HepG2 (cell line): Measurements from ENCODE around the gene PHF10. TPM values are rescaled to one million over a fixed set of nuclear protein-coding genes. Genes with fewer than 3 reads are reported as not detected.
A peak's percentile ranks its signal among the peaks of the same experiment; 100 is the strongest.

Experiments
- ATAC-seq: fragments of 200-7000 bp; cut with Tn5 transposase; 3 replicates; pipeline ENCODE4 v1.9.1; 2020; ENCODE audit warnings: mild to moderate bottlenecking, moderate library complexity
- BruUV-seq: library from RNA; stranded (reverse); fragments of 400-500 nt; replicated peaks from 2 replicates; lab custom pipeline; 2021; lab: Mats Ljungman, UMichigan
- CTCF ChIA-PET: fragments of 300-600 bp; formaldehyde crosslinking; extraction: SDS; loops from one replicate; lab custom pipeline; 2021; ENCODE audit warnings: low total read pairs, inconsistent platforms, low intra/inter-chr PET ratio; lab: Yijun Ruan, JAX
- POLR2A ChIA-PET: fragments of 350-600 bp; sonication (Branson Sonifier 250); formaldehyde crosslinking; loops from one replicate; lab custom pipeline; 2020; ENCODE audit warnings: antibody characterized with exemption, inconsistent platforms; lab: Yijun Ruan, JAX
- DNase-seq: peaks from one replicate; pipeline ENCODE4 v3.0.0-alpha.2; 2015; ENCODE audit warnings: low spot score
- FAIRE-seq: peaks from 3 replicates; lab custom pipeline; 2011; peaks lifted over from hg19 to GRCh38; lab: Jason Lieb, UNC
- H2AFZ ChIP-seq: one replicate; pipeline ENCODE4 v1.6.1; 2011; ENCODE audit warnings: low read length, inconsistent platforms
- H3K27ac ChIP-seq: fragments of 300-600 bp; 3 replicates; pipeline ENCODE4 v1.8.0; 2011; ENCODE audit warnings: mixed run types, mild to moderate bottlenecking, mixed read lengths, low read length, inconsistent platforms; ENCODE audit not compliant: insufficient read depth; ENCODE audit errors: extremely low read length
- H3K27me3 ChIP-seq, 2 experiments: fragments of 200-600 bp in 1 of 2; 2 replicates in 1 of 2; 3 replicates in 1 of 2; pipeline versions ENCODE4 v1.6.0 to v1.8.0; 2011; ENCODE audit warnings: low read length in 2 of 2, mild to moderate bottlenecking in 2 of 2, moderate library complexity in 2 of 2, inconsistent platforms in 1 of 2; ENCODE audit not compliant: insufficient read depth in 2 of 2, control insufficient read depth in 1 of 2
- H3K36me3 ChIP-seq, 2 experiments: fragments of 200-600 bp in 1 of 2; replicated peaks in 1 of 2; 2 replicates in 1 of 2; 3 replicates in 1 of 2; pipeline versions ENCODE4 v1.5.1 to v1.8.0; 2011; ENCODE audit warnings: low read length in 2 of 2, inconsistent platforms in 1 of 2; ENCODE audit not compliant: insufficient read depth in 2 of 2, control insufficient read depth in 1 of 2
- H3K4me1 ChIP-seq: 2 replicates; pipeline ENCODE4 v1.5.1; 2012; ENCODE audit warnings: low read length, inconsistent platforms; ENCODE audit not compliant: insufficient read depth
- H3K4me2 ChIP-seq: 2 replicates; pipeline ENCODE4 v1.6.0; 2011; ENCODE audit warnings: low read depth, low read length, inconsistent platforms
- H3K4me3 ChIP-seq, 3 experiments: fragments of 200-600 bp in 1 of 3; sonication (generic), shearing (Covaris generic) in 1 of 3; replicated peaks in 1 of 3; 2 replicates each; pipeline ENCODE4 v1.5.1; 2011 to 2016; ENCODE audit warnings: low read length in 3 of 3, inconsistent platforms in 2 of 3, low read depth in 2 of 3, mild to moderate bottlenecking in 2 of 3, control low read depth in 1 of 3, mixed read lengths in 1 of 3; ENCODE audit not compliant: insufficient read depth in 1 of 3
- H3K79me2 ChIP-seq: one replicate; pipeline ENCODE4 v1.6.1; 2011; ENCODE audit warnings: low read length, inconsistent platforms; ENCODE audit not compliant: insufficient read depth
- H3K9ac ChIP-seq: 2 replicates; pipeline ENCODE4 v1.6.0; 2011; ENCODE audit warnings: mild to moderate bottlenecking, low read depth, low read length, inconsistent platforms; ENCODE audit not compliant: insufficient read depth
- H3K9me3 ChIP-seq: 2 replicates; pipeline ENCODE4 v1.5.1; 2012; ENCODE audit warnings: mild to moderate bottlenecking, low read length
- H4K20me1 ChIP-seq: 2 replicates; pipeline ENCODE4 v1.6.0; 2011; ENCODE audit warnings: inconsistent platforms, mild to moderate bottlenecking, low read length, moderate library complexity; ENCODE audit not compliant: insufficient read depth
- FOSL1 ChIP-seq: sonication (generic); formaldehyde crosslinking; IDR thresholded peaks from 2 replicates; pipeline ENCODE4 v1.9.0; 2021; ENCODE audit warnings: missing genetic modification reagents, borderline replicate concordance
- MXI1 ChIP-seq: IDR thresholded peaks from 3 replicates; pipeline ENCODE4 v1.6.1; 2012; ENCODE audit warnings: low read depth, low read length, inconsistent platforms, borderline replicate concordance
- NCOR1 ChIP-seq: fragments of 200-600 bp; sonication (generic); IDR thresholded peaks from 2 replicates; pipeline ENCODE4 v1.7.0; 2017; ENCODE audit warnings: antibody characterized with exemption, low read length, borderline replicate concordance
- PLRG1 ChIP-seq: fragments of 450-650 bp; conservative IDR thresholded peaks from 2 replicates; pipeline ENCODE4 v1.6.1; 2016
- POGZ ChIP-seq: sonication (generic); formaldehyde crosslinking; IDR thresholded peaks from 2 replicates; pipeline ENCODE4 v1.4.0; 2020; ENCODE audit warnings: mild to moderate bottlenecking, missing genetic modification reagents
- SAP130 ChIP-seq: IDR thresholded peaks from 2 replicates; pipeline ENCODE4 v1.6.1; 2016; ENCODE audit warnings: low read depth
- SETDB1 ChIP-seq: sonication (generic); formaldehyde crosslinking; IDR thresholded peaks from 2 replicates; pipeline ENCODE4 v1.5.1; 2020; ENCODE audit warnings: missing genetic modification reagents, mild to moderate bottlenecking, borderline replicate concordance
- SRSF1 ChIP-seq: fragments of 200-400 bp; formaldehyde crosslinking; optimal IDR thresholded peaks from 2 replicates; pipeline ENCODE3; 2017; ENCODE audit warnings: mild to moderate bottlenecking, low read depth, low read length, moderate library complexity
- SRY ChIP-seq: sonication (generic); formaldehyde crosslinking; IDR thresholded peaks from 2 replicates; pipeline ENCODE4 v1.8.0; 2022; ENCODE audit warnings: mild to moderate bottlenecking, missing genetic modification reagents
- THYN1 ChIP-seq: sonication (generic); formaldehyde crosslinking; IDR thresholded peaks from 2 replicates; pipeline ENCODE4 v1.8.1; 2023; ENCODE audit warnings: low read depth, mild to moderate bottlenecking, moderate library complexity, missing genetic modification reagents, borderline replicate concordance
- ZBTB20 ChIP-seq: sonication (generic); formaldehyde crosslinking; IDR thresholded peaks from 2 replicates; pipeline ENCODE4 v1.8.1; 2023; ENCODE audit warnings: missing genetic modification reagents, low read depth, mild to moderate bottlenecking, borderline replicate concordance
- ZFP37 ChIP-seq: sonication (generic); formaldehyde crosslinking; IDR thresholded peaks from 2 replicates; pipeline ENCODE4 v1.4.0; 2020; ENCODE audit warnings: missing genetic modification reagents, borderline replicate concordance
- ZNF333 ChIP-seq: sonication (generic); formaldehyde crosslinking; IDR thresholded peaks from 2 replicates; pipeline ENCODE4 v1.4.0; 2020; ENCODE audit warnings: mild to moderate bottlenecking, missing genetic modification reagents, borderline replicate concordance
- ZNF343 ChIP-seq: sonication (generic); formaldehyde crosslinking; IDR thresholded peaks from 2 replicates; pipeline ENCODE4 v1.4.0; 2020; ENCODE audit warnings: mild to moderate bottlenecking, missing genetic modification reagents
- ZNF558 ChIP-seq: sonication (generic); formaldehyde crosslinking; IDR thresholded peaks from 2 replicates; pipeline ENCODE4 v1.9.0; 2022; ENCODE audit warnings: mild to moderate bottlenecking, missing genetic modification reagents, borderline replicate concordance
- ZNF678 ChIP-seq: sonication (generic); formaldehyde crosslinking; IDR thresholded peaks from 2 replicates; pipeline ENCODE4 v1.4.0; 2020; ENCODE audit warnings: mild to moderate bottlenecking, missing genetic modification reagents
- ZNF790 ChIP-seq: sonication (generic); formaldehyde crosslinking; IDR thresholded peaks from 2 replicates; pipeline ENCODE4 v1.8.0; 2022; ENCODE audit warnings: missing genetic modification reagents, mild to moderate bottlenecking, borderline replicate concordance
- ZNF878 ChIP-seq: sonication (generic); formaldehyde crosslinking; IDR thresholded peaks from 2 replicates; pipeline ENCODE4 v1.8.1; 2023; ENCODE audit warnings: mild to moderate bottlenecking, missing genetic modification reagents, moderate library complexity
- ZSCAN9 ChIP-seq: IDR thresholded peaks from 2 replicates; pipeline ENCODE4 v1.6.1; 2016; ENCODE audit warnings: borderline replicate concordance
- WGBS: methylation state at CpG from one replicate; pipeline ENCODE4 v1.1.6; 2017; ENCODE audit warnings: low lambda C conversion rate; 5-methylcytosine and 5-hydroxymethylcytosine counted together
- in situ Hi-C: cut with HindIII; loops from 2 replicates; pipeline ENCODE4 v1.10.0; 2017; ENCODE audit warnings: low pct_unique_long_range_greater_than_20kb; ENCODE audit not compliant: extremely low pct_ligation_motif_present
- intact Hi-C: fragments of 100-400 bp; cut with micrococcal nuclease; formaldehyde crosslinking; loops from one replicate; pipeline ENCODE4 v1.10.0; 2022; ENCODE audit not compliant: unreplicated experiment
- polyA plus RNA-seq, 8 experiments: library from polyadenylated mRNA; depleted of rRNA in 3 of 8; stranded (reverse) in 7 of 8; unstranded in 1 of 8; fragments of >200 nt; fragmentation: Illumina TruSeq in 4 of 8; extraction: Trizol in 4 of 8; gene quantifications; 2 replicates each; pipeline versions ENCODE4 v1.2.1 to v1.2.3, GENCODE V29; 2011 to 2016; ENCODE audit warnings: low read depth in 4 of 8, missing spikeins in 1 of 8, mixed read lengths in 1 of 8; ENCODE audit not compliant: insufficient read depth in 1 of 8
- total RNA-seq, 5 experiments: library from RNA; depleted of rRNA; stranded (reverse); fragments of >200 nt; fragmentation: Illumina TruSeq; extraction: Trizol; gene quantifications; 2 replicates each; pipeline ENCODE4 v1.2.3, GENCODE V29; 2016; ENCODE audit warnings: low read depth in 1 of 5
- TF ChIP-seq, protein P1 (sequence below): sonication (generic); formaldehyde crosslinking; IDR thresholded peaks from 2 replicates; pipeline ENCODE4 v1.8.1; 2023; ENCODE audit warnings: mild to moderate bottlenecking, inconsistent platforms, moderate library complexity, missing genetic modification reagents, borderline replicate concordance
- TF ChIP-seq, protein P2 (sequence below): sonication (generic); formaldehyde crosslinking; conservative IDR thresholded peaks from 2 replicates; pipeline ENCODE4 v1.8.0; 2022; ENCODE audit warnings: low read depth, missing genetic modification reagents

The PHF10 gene
- total and polyA plus RNA-seq, 2 of the 13 experiments (the other 11 are each of a cell fraction or from before 2014, with no cell fraction given) = 42.1 to 84.1 TPM

DNA sequence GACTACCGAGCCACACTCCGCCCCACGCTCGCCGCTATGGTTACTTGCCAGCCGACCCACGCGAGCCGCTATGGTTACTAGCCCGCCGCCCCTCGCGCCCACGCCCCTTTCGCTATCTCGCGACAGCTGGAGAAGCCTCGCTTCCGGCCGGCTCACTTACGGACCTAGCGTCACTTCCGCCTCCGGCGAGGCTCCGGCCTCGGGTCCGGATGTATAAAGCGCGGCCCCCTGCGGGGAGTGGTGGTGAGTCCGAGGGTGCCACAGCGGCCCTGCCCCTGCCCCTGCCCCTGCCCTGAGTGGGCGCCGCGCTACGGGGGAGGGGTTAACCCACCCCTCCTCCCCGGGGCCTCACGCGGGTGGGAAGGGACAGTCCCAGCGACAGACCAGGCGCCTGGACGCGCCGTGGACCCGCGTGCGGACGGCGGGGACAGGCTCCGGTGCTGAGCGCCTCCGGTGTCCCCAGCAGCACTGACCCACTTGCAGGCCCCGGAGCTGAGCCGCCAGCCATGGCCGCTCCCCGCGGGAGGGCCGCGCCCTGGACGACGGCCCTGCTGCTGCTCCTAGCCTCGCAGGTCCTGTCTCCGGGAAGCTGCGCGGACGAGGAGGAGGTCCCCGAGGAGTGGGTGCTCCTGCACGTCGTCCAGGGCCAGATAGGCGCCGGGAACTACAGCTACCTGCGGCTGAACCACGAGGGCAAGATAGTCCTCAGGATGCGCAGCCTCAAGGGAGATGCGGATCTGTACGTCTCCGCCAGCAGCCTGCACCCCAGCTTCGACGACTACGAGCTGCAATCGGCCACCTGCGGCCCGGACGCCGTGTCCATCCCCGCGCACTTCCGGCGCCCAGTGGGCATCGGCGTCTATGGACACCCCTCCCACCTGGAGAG is 22.1 kb downstream of the PHF10 start, which contains the start of the genes C6orf120 and WDR27:
C6orf120 (plus strand) TSS at position 173 of the 886 bp plus-strand sequence; CDS start at position 507, 334 bp downstream.
WDR27 (minus strand) TSS at position 76 of the 886 bp plus-strand sequence. CDS start 13,024 bp downstream, outside the sequence.
- POLR2A ChIA-PET = interaction anchor here (0.7 to 7.6 kb wide), 16 partner anchors 8 to 851 kb away, joined by 3 to 81 read pairs (median 8); partner anchors contain the start of genes DYNLT2, ERMARD, PHF10 and PSMB1
- peak; percentile 95 for ATAC-seq
- intact Hi-C loops = loop anchor here (1.0 to 10.0 kb wide), 5 partner anchors 19 to 850 kb away; partner anchors contain the start of genes DYNLT2, ERMARD, FAM120B and PSMB1
- under 1% methylated on average over 33 of the region's 92 CpGs for WGBS
- DNase-seq = peak; percentile 96
- Histone ChIP-seq H3K9ac (peak within 1 kb of the TSS; percentile 99), H3K9me3 (no peaks in the 10 kb centered on the region), H3K36me3 (peaks cover 1 to 12% of the 10 kb centered on the region in 2 experiments; a peak in 3 of 5 replicates), H3K27me3 (no peaks in the 10 kb centered on the region; a peak in 1 of 5 replicates), H3K27ac (peak within 1 kb of the TSS; percentile 93), H3K4me2 (peak within 1 kb of the TSS; percentile 85), H3K79me2 (peaks cover 57% of the 10 kb centered on the region), H2AFZ (no peak within 1 kb of the TSS), H4K20me1 (peaks cover 24% of the 10 kb centered on the region), H3K4me1 (peaks cover 45% of the 10 kb centered on the region), H3K4me3 (peak within 1 kb of the TSS; percentile 82 to 98 (median 87))
- FAIRE-seq = peak; percentile 64
- no TSS peak for BruUV-seq
- CTCF ChIA-PET = no interaction called here
- in situ Hi-C loops = no loop called here
- peak; percentile 35; the same call in 1 of the 2 replicates for TF ChIP-seq NCOR1
- peak; percentile 65 for TF ChIP-seq SRSF1
- peak; percentile 96 for TF ChIP-seq POGZ
- TF ChIP-seq SAP130 = peak; percentile 98
- TF ChIP-seq ZNF343 (CRISPR knock-in tag) = peak; percentile 83
- TF ChIP-seq SETDB1 (CRISPR knock-in tag) = peak; percentile 52; the same call in 1 of the 2 replicates
- TF ChIP-seq, protein P1, sequence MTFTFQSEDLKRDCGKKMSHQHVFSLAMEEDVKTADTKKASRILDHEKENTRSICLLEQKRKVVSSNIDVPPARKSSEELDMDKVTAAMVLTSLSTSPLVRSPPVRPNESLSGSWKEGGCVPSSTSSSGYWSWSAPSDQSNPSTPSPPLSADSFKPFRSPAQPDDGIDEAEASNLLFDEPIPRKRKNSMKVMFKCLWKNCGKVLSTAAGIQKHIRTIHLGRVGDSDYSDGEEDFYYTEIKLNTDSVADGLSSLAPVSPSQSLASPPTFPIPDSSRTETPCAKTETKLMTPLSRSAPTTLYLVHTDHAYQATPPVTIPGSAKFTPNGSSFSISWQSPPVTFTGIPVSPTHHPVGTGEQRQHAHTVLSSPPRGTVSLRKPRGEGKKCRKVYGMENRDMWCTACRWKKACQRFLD = peak; percentile 90
- TF ChIP-seq ZFP37 (CRISPR knock-in tag) = peak; percentile 91
- TF ChIP-seq MXI1 = peak; percentile 97
- TF ChIP-seq ZNF678 = peak; percentile 36; the same call in 1 of the 2 replicates
- TF ChIP-seq ZNF558 (CRISPR knock-in tag) = peak; percentile 97; the same call in 1 of the 2 replicates
- peak; percentile 63; the same call in 1 of the 2 replicates for TF ChIP-seq ZSCAN9 (CRISPR knock-in tag)
- 0 out of 2 replicates have a peak, but pooled peaks have one; percentile 86 for TF ChIP-seq ZNF333 (CRISPR knock-in tag)
- 0 out of 2 replicates have a peak, but pooled peaks have one; percentile 71 for TF ChIP-seq ZNF878 (CRISPR knock-in tag)
- TF ChIP-seq PLRG1 = no peak
- TF ChIP-seq FOSL1 (CRISPR knock-in tag) = peak; percentile 32; the same call in 1 of the 2 replicates
- 0 out of 2 replicates have a peak, but pooled peaks have one; percentile 19 for TF ChIP-seq ZNF790 (CRISPR knock-in tag)
- TF ChIP-seq ZBTB20 (CRISPR knock-in tag) = peak; percentile 85
- TF ChIP-seq SRY (CRISPR knock-in tag) = peak; percentile 91
- TF ChIP-seq, protein P2, sequence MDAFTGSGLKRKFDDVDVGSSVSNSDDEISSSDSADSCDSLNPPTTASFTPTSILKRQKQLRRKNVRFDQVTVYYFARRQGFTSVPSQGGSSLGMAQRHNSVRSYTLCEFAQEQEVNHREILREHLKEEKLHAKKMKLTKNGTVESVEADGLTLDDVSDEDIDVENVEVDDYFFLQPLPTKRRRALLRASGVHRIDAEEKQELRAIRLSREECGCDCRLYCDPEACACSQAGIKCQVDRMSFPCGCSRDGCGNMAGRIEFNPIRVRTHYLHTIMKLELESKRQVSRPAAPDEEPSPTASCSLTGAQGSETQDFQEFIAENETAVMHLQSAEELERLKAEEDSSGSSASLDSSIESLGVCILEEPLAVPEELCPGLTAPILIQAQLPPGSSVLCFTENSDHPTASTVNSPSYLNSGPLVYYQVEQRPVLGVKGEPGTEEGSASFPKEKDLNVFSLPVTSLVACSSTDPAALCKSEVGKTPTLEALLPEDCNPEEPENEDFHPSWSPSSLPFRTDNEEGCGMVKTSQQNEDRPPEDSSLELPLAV (CRISPR knock-in tag) = peak; percentile 64; the same call in 1 of the 2 replicates
- TF ChIP-seq THYN1 = no peak; the same call in 1 of the 2 replicates
